A549 (cell line): Measurements from ENCODE around the gene TSHZ2. TPM values are rescaled to one million over a fixed set of nuclear protein-coding genes. Genes with fewer than 3 reads are reported as not detected.

Source experiments
- ATAC-seq, 2 experiments: fragments of 200-7000 bp in 1 of 2; fragments of >200 bp in 1 of 2; cut with Nextera tagmentation in 1 of 2; cut with Tn5 transposase in 1 of 2; 3 replicates each; pipeline versions ENCODE4 v1.8.0 to v1.9.1; 2018 to 2020; ENCODE audit warnings: mild to moderate bottlenecking in 1 of 2, moderate library complexity in 1 of 2
- CTCF ChIA-PET: fragments of 300-600 bp; sonication (Branson Sonifier 250); formaldehyde crosslinking; extraction: SDS; loops from one replicate; lab custom pipeline; 2021; ENCODE audit warnings: antibody characterized with exemption, inconsistent platforms; lab: Yijun Ruan, JAX
- POLR2A ChIA-PET: fragments of 350-600 bp; formaldehyde crosslinking; extraction: SDS; loops from one replicate; lab custom pipeline; 2021; ENCODE audit warnings: antibody characterized with exemption, inconsistent platforms; lab: Yijun Ruan, JAX
- DNase-seq, 2 experiments: peaks; one replicate each; pipeline versions ENCODE4 v3.0.0 to v3.0.0-alpha.2; 2011 to 2016; ENCODE audit warnings: low read depth in 1 of 2, low spot score in 1 of 2
- FAIRE-seq: peaks from 2 replicates; lab custom pipeline; 2011; peaks lifted over from hg19 to GRCh38; lab: Jason Lieb, UNC
- H3K27ac ChIP-seq, 2 experiments: fragments of >200 bp; sonication (Bioruptor Twin); formaldehyde crosslinking; 3 replicates each; pipeline ENCODE4 v1.5.1; 2016 to 2017
- H3K4me1 ChIP-seq: fragments of >200 bp; sonication (Bioruptor Twin); formaldehyde crosslinking; 3 replicates; pipeline ENCODE4 v1.6.1; 2016
- H3K4me2 ChIP-seq: fragments of >200 bp; sonication (Bioruptor Twin); formaldehyde crosslinking; 3 replicates; pipeline ENCODE4 v1.6.1; 2016
- H3K4me3 ChIP-seq: fragments of >200 bp; sonication (Bioruptor Twin); formaldehyde crosslinking; 3 replicates; pipeline ENCODE4 v1.5.1; 2016
- H3K9me3 ChIP-seq: fragments of >200 bp; sonication (Bioruptor Twin); formaldehyde crosslinking; 3 replicates; pipeline ENCODE4 v1.6.1; 2016
- CBX2 ChIP-seq: fragments of 200-600 bp; sonication (generic); IDR thresholded peaks from 2 replicates; pipeline ENCODE4 v1.6.1; 2016; ENCODE audit warnings: low read depth, mild to moderate bottlenecking, borderline replicate concordance
- CEBPB ChIP-seq, 2 experiments: fragments of >200 bp in 1 of 2; sonication (Bioruptor Twin) in 1 of 2; formaldehyde crosslinking in 1 of 2; IDR thresholded peaks; 2 replicates each; pipeline ENCODE4 v1.6.1; 2012 to 2016
- CHD4 ChIP-seq: fragments of 200-600 bp; sonication (generic); IDR thresholded peaks from 2 replicates; pipeline ENCODE4 v1.6.1; 2016; ENCODE audit warnings: antibody characterized with exemption, mild to moderate bottlenecking, borderline replicate concordance
- ESRRA ChIP-seq: fragments of 150-350 bp; IDR thresholded peaks from 2 replicates; pipeline ENCODE4 v1.6.1; 2014; ENCODE audit warnings: mild to moderate bottlenecking, low read length, borderline replicate concordance
- FOSB ChIP-seq: fragments of 250-450 bp; sonication (Bioruptor Pico); IDR thresholded peaks from 2 replicates; pipeline ENCODE4 v1.5.0; 2020; ENCODE audit warnings: mild to moderate bottlenecking, moderate library complexity
- FOXS1 ChIP-seq: fragments of 250-450 bp; sonication (Bioruptor Pico); IDR thresholded peaks from 2 replicates; pipeline ENCODE4 v1.5.0; 2020; ENCODE audit warnings: mild to moderate bottlenecking, moderate library complexity
- GATA3 ChIP-seq: IDR thresholded peaks from 2 replicates; pipeline ENCODE4 v1.6.1; 2012; ENCODE audit warnings: borderline replicate concordance
- HES2 ChIP-seq: fragments of >200 bp; sonication (Bioruptor Twin); formaldehyde crosslinking; IDR thresholded peaks from 2 replicates; pipeline ENCODE4 v1.6.1; 2016
- HEYL ChIP-seq: fragments of 250-450 bp; sonication (Bioruptor Pico); IDR thresholded peaks from 2 replicates; pipeline ENCODE4 v1.8.0; 2021; ENCODE audit warnings: mild to moderate bottlenecking, moderate library complexity
- HOXB13 ChIP-seq: fragments of 250-450 bp; sonication (Bioruptor Pico); IDR thresholded peaks from 2 replicates; pipeline ENCODE4 v1.5.0; 2020; ENCODE audit warnings: low read depth, mild to moderate bottlenecking, moderate library complexity
- JUN ChIP-seq, 2 experiments: fragments of >200 bp; sonication (Bioruptor Twin); formaldehyde crosslinking; IDR thresholded peaks; 2 replicates in 1 of 2; 3 replicates in 1 of 2; pipeline ENCODE4 v1.6.1; 2016 to 2017
- MAX ChIP-seq: IDR thresholded peaks from 2 replicates; pipeline ENCODE4 v1.6.1; 2012
- NPAS2 ChIP-seq: fragments of 250-450 bp; sonication (Bioruptor Pico); IDR thresholded peaks from 2 replicates; pipeline ENCODE4 v1.8.0; 2022; ENCODE audit warnings: mild to moderate bottlenecking, moderate library complexity, borderline replicate concordance
- POLR2A ChIP-seq: IDR thresholded peaks from 2 replicates; pipeline ENCODE4 v1.6.1; 2012; ENCODE audit warnings: mild to moderate bottlenecking, low read length
- RCOR1 ChIP-seq: fragments of 150-350 bp; IDR thresholded peaks from 2 replicates; pipeline ENCODE4 v1.6.1; 2014; ENCODE audit warnings: antibody characterized with exemption, low read length, low read depth
- REST ChIP-seq: fragments of 200-600 bp; sonication (generic); IDR thresholded peaks from 2 replicates; pipeline ENCODE4 v1.6.1; 2016; ENCODE audit warnings: antibody characterized with exemption, mild to moderate bottlenecking, moderate library complexity
- RFX5 ChIP-seq: fragments of 450-650 bp; IDR thresholded peaks from 2 replicates; pipeline ENCODE4 v1.7.1; 2014; ENCODE audit warnings: antibody characterized with exemption, mild to moderate bottlenecking, moderate library complexity
- WGBS: methylation state at CpG from one replicate; pipeline ENCODE4 v1.1.6; 2017; ENCODE audit errors: missing lambda C conversion rate; 5-methylcytosine and 5-hydroxymethylcytosine counted together
- polyA plus RNA-seq, 4 experiments: library from polyadenylated mRNA; depleted of rRNA in 3 of 4; stranded (reverse); fragments of >200 nt; fragmentation: RNase III in 1 of 4; extraction: RNeasy Plus Mini Kit Qiagen cat#74134 plus additional on column Dnase treatment in 1 of 4; gene quantifications; 2 replicates in 3 of 4; 3 replicates in 1 of 4; pipeline ENCODE4 v1.2.3, GENCODE V29; 2011 to 2017
- TF ChIP-seq, protein P1 (sequence below): fragments of 150-350 bp; IDR thresholded peaks from 2 replicates; pipeline ENCODE4 v1.6.1; 2014; ENCODE audit warnings: low read depth, mild to moderate bottlenecking, low read length

Gene TSHZ2
- polyA plus RNA-seq, 2 of the 4 experiments (the other 2 are of a cell fraction), result not detected

GRCh38 chr20:53100476-53100911, 128.3 kb downstream of the TSHZ2 start (continued):
- no peak for TF ChIP-seq GATA3

DNA sequence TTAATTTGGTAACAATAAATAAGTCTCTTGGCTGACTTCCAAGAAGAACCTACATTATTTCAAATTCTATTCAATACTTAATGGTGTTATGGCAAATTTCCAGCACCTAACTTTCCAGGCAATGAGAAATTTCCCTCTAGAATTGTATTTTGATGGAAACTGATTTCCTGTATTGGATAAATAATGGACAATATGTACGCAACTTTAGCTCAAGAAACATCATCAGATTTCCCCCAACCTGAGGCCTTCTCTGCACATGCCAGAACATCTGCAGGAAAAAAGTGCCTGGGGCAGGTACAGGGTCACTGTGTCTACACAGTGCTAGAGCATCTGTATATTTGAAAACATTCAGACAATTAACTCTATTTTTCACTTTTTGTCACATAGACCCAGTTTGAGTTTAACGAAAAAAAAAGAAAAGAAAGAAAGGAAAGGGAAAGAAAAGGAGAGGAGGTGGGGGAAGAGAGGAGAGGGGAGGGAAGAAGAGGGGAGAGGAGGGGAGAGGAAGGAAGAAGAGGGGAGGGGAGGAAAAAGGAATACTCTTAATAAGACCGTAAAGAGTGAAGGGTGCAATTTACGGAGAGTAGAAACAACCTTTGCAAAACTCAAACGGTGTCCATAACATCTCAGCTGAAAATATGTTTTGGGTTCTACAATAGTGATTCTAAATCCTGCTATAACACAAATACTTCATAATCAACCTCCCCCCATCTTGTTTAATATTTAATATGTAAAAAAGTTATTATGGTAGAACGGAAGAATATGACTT, 130.0 kb downstream of the TSHZ2 start:
- POLR2A ChIA-PET, result no interaction called here

DNA sequence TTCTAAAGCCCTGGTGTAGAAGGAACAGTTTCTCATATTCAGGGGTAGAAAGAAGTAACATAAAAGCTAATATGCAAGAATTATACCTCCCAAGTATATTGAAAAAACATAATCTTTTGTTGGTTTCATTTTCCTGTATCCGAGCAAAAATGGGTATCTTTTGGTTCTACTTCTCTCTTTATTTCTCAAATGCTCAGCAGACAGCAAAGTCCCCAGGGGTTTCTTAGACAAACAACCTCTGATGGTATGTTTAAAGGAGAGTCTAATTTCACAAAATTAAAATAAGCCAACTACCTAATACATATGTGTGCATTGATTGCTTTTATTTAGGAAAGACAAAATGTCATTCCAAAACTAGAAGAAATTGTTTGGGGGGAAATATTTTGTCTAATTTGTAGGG, 131.0 kb downstream of the TSHZ2 start:
- WGBS, result 6% methylated on average over 1 of the region's 1 CpG
- FAIRE-seq (no peak), DNase-seq (no peak), ATAC-seq (no peak)
- Histone ChIP-seq H3K27ac (no peak overlapping the region), H3K4me2 (no peak overlapping the region), H3K9me3 (no peaks in the 10 kb centered on the region), H3K4me3 (no peak overlapping the region), H3K4me1 (no peaks in the 10 kb centered on the region)
- ChIA-PET CTCF (no interaction called here), POLR2A (no interaction called here)
- TF ChIP-seq FOSB (CRISPR knock-in tag) (no peak), HES2 (no peak), POLR2A (no peak), REST (no peak), FOXS1 (CRISPR knock-in tag) (no peak), JUN (IDR thresholded peaks at IDR 0.05) (no peak), CBX2 (no peak), CHD4 (no peak), ESRRA (no peak), HEYL (CRISPR knock-in tag) (no peak), RFX5 (no peak), HOXB13 (no peak), MAX (no peak), NPAS2 (CRISPR knock-in tag) (no peak)
- TF ChIP-seq, protein P1, sequence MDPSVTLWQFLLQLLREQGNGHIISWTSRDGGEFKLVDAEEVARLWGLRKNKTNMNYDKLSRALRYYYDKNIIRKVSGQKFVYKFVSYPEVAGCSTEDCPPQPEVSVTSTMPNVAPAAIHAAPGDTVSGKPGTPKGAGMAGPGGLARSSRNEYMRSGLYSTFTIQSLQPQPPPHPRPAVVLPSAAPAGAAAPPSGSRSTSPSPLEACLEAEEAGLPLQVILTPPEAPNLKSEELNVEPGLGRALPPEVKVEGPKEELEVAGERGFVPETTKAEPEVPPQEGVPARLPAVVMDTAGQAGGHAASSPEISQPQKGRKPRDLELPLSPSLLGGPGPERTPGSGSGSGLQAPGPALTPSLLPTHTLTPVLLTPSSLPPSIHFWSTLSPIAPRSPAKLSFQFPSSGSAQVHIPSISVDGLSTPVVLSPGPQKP, result no peak

More for the DNA sequence above, 130.0 kb downstream of the TSHZ2 start:
- no peak for ATAC-seq
- no peaks in the 10 kb centered on the region for H3K9me3 ChIP-seq
- CTCF ChIA-PET, result no interaction called here
- no peak overlapping the region for H3K4me2 ChIP-seq
- WGBS, result 43% methylated on average over 6 of the region's 6 CpGs
- no peaks in the 10 kb centered on the region for H3K4me1 ChIP-seq
- H3K27ac ChIP-seq, result no peak overlapping the region
- no peak for FAIRE-seq
- DNase-seq, result no peak
- no peak overlapping the region for H3K4me3 ChIP-seq
- TF ChIP-seq HES2 (no peak), RCOR1 (no peak), CEBPB (IDR thresholded peaks at IDR 0.05) (no peak), MAX (no peak)
